ENCODE measurements around the gene RRP36. TPM values are rescaled to one million over a fixed set of nuclear protein-coding genes. Genes with fewer than 3 reads are reported as not detected.
"Not testable (repeated sequence)": the region's sequence is repeated elsewhere in the genome, so short reads cannot be mapped to it uniquely, and the experiment has no call there.

The RRP36 gene
- total RNA-seq, 4 donors from 2014 or later, result 52.8 to 62.5 (median 59.8) TPM

- Histone ChIP-seq H3K4me1 (peaks cover 0 to 13% (median 0%) of the 10 kb centered on the region in 3 donors), H3K27ac (no peak overlapping the region), H3K4me3 (no peak overlapping the region), H3K27me3 (no peaks in the 10 kb centered on the region), H3K9me3 (no peaks in the 10 kb centered on the region), H3K36me3 (peaks cover 0 to 95% of the 10 kb centered on the region in 2 donors)
- 70 to 72% methylated on average over 2 to 4 of the region's 9 CpGs for WGBS, 2 donors (ENCODE audit: low coverage in 1 of 2)
- no peak for ATAC-seq
- TF ChIP-seq POLR2AphosphoS5 (IDR thresholded peaks at IDR 0.05), result no peak
Observed at GRCh38 chr6:43038727-43039126, 17.3 kb downstream of the RRP36 start.

GRCh38 chr6:43040542-43041257 is 19.3 kb downstream of the RRP36 start:
- H3K4me1 ChIP-seq, result peaks cover 0 to 7% (median 0%) of the 10 kb centered on the region in 3 donors
- peaks cover 0 to 95% of the 10 kb centered on the region in 2 donors for H3K36me3 ChIP-seq
- no peak overlapping the region for H3K4me3 ChIP-seq
- H3K27ac ChIP-seq, result no peak overlapping the region
- TF ChIP-seq EP300 (IDR thresholded peaks at IDR 0.05) (no peak), POLR2A (IDR thresholded peaks at IDR 0.05) (no peak), CTCF (IDR thresholded peaks at IDR 0.05) (no peak), POLR2AphosphoS5 (IDR thresholded peaks at IDR 0.05) (no peak)
- no peaks in the 10 kb centered on the region for H3K9me3 ChIP-seq
- H3K27me3 ChIP-seq, result no peaks in the 10 kb centered on the region
- no peak for ATAC-seq
- 82 to 83% methylated on average over 1 to 7 of the region's 18 CpGs for WGBS, 2 donors (ENCODE audit: low coverage in 1 of 2)

- WGBS, 2 donors (ENCODE audit: low coverage in 1 of 2), result 86 to 90% methylated on average over 7 to 8 of the region's 8 CpGs
- ATAC-seq, result not testable (repeated sequence)
Observed at GRCh38 chr6:43041475-43041874, 20.1 kb downstream of the RRP36 start.

GRCh38 chr6:43043310-43043709 is 21.9 kb downstream of the RRP36 start:
- TF ChIP-seq CTCF (IDR thresholded peaks at IDR 0.05), result no peak
- no peak for TF ChIP-seq POLR2A (IDR thresholded peaks at IDR 0.05)
- TF ChIP-seq POLR2AphosphoS5 (IDR thresholded peaks at IDR 0.05), result no peak
- no peak for TF ChIP-seq EP300 (IDR thresholded peaks at IDR 0.05)
- H3K4me3 ChIP-seq, result no peak overlapping the region
- ATAC-seq, result no peak
- no peaks in the 10 kb centered on the region for H3K27me3 ChIP-seq
- no peaks in the 10 kb centered on the region for H3K9me3 ChIP-seq
- peaks cover 0 to 95% of the 10 kb centered on the region in 2 donors for H3K36me3 ChIP-seq
- no peaks in the 10 kb centered on the region for H3K4me1 ChIP-seq
- WGBS, 2 donors (ENCODE audit: low coverage in 1 of 2), result 90% methylated on average over 2 of the region's 9 CpGs; no CpG with 5 or more reads in 1 of the 2 donors
- no peak overlapping the region for H3K27ac ChIP-seq

More at GRCh38 chr6:43041475-43041874, 20.1 kb downstream of the RRP36 start:
- H3K4me1 ChIP-seq, H3K27ac ChIP-seq, H3K4me3 ChIP-seq, H3K9me3 ChIP-seq, H3K27me3 ChIP-seq: not testable (repeated sequence)
- H3K36me3 ChIP-seq, result peaks cover 0 to 95% of the 10 kb centered on the region in 2 donors

GRCh38 chr6:43045371-43045930 is 24.0 kb downstream of the RRP36 start:
- Histone ChIP-seq H3K36me3 (peaks cover 0 to 96% of the 10 kb centered on the region in 2 donors), H3K4me3 (no peak overlapping the region), H3K27ac (no peak overlapping the region), H3K4me1 (no peaks in the 10 kb centered on the region), H3K27me3 (no peaks in the 10 kb centered on the region), H3K9me3 (no peaks in the 10 kb centered on the region)
- WGBS, 2 donors (ENCODE audit: low coverage in 1 of 2), result 100% methylated on average over 2 to 3 of the region's 11 CpGs
- no peak for TF ChIP-seq POLR2AphosphoS5 (IDR thresholded peaks at IDR 0.05)
- TF ChIP-seq EP300 (IDR thresholded peaks at IDR 0.05), result no peak
- no peak for TF ChIP-seq POLR2A (IDR thresholded peaks at IDR 0.05)
- ATAC-seq, result no peak

GRCh38 chr6:43047998-43048397 is 26.6 kb downstream of the RRP36 start:
- H3K27me3 ChIP-seq, result no peaks in the 10 kb centered on the region
- no peak overlapping the region for H3K4me3 ChIP-seq
- WGBS, 2 donors (ENCODE audit: low coverage in 1 of 2), result 62 to 81% methylated on average over 2 to 5 of the region's 7 CpGs
- TF ChIP-seq POLR2A (IDR thresholded peaks at IDR 0.05), result no peak
- TF ChIP-seq POLR2AphosphoS5 (IDR thresholded peaks at IDR 0.05), result no peak
- TF ChIP-seq EP300 (IDR thresholded peaks at IDR 0.05), result no peak
- no peak for TF ChIP-seq CTCF (IDR thresholded peaks at IDR 0.05)
- H3K4me1 ChIP-seq, result peaks cover 0 to 12% (median 2%) of the 10 kb centered on the region in 3 donors
- no peak overlapping the region for H3K27ac ChIP-seq
- ATAC-seq, result no peak
- peaks cover 0 to 82% of the 10 kb centered on the region in 2 donors for H3K36me3 ChIP-seq
- no peaks in the 10 kb centered on the region for H3K9me3 ChIP-seq
